HCT116 (cell line): ENCODE results near the gene TOX2. TPM values are rescaled to one million over a fixed set of nuclear protein-coding genes. Genes with fewer than 3 reads are reported as not detected.

ENCODE experiments used
- ATAC-seq: fragments of 200-7000 bp; cut with Tn5 transposase; 2 replicates; pipeline ENCODE4 v1.9.1; 2020; ENCODE audit warnings: mild to moderate bottlenecking, moderate library complexity
- BruUV-seq: library from RNA; stranded (reverse); fragments of 400-500 nt; replicated peaks from 2 replicates; lab custom pipeline; 2021; lab: Mats Ljungman, UMichigan
- CTCF ChIA-PET: fragments of 300-600 bp; sonication (Branson Sonifier 250); formaldehyde crosslinking; loops from one replicate; lab custom pipeline; 2021; ENCODE audit warnings: antibody characterized with exemption; lab: Charles Lee
- POLR2A ChIA-PET: fragments of 300-600, 350-600 bp; sonication (Branson Sonifier 250); formaldehyde crosslinking; loops from one replicate; lab custom pipeline; 2021; ENCODE audit warnings: antibody characterized with exemption; lab: Charles Lee
- RAD21 ChIA-PET, 2 experiments: fragments of 300-600 bp; sonication (Branson Sonifier 250); formaldehyde crosslinking; loops; one replicate each; lab custom pipeline; 2023; ENCODE audit warnings: low total read pairs in 2 of 2; ENCODE audit not compliant: uncharacterized antibody in 2 of 2, unreplicated experiment in 2 of 2, low non-redundant PET in 1 of 2; lab: Charles Lee
- DNase-seq: peaks from one replicate; pipeline ENCODE4 v3.0.0-alpha.2; 2010; ENCODE audit warnings: low read depth, low spot score
- H2AFZ ChIP-seq: fragments of 200-600 bp; shearing (Covaris generic), sonication (generic); 2 replicates; pipeline ENCODE4 v1.6.1; 2017; ENCODE audit warnings: low read depth, mixed run types, mixed read lengths, antibody characterized with exemption, low read length; ENCODE audit not compliant: poor library complexity, severe bottlenecking
- H3K27ac ChIP-seq: 2 replicates; pipeline ENCODE4 v1.5.1; 2012; ENCODE audit warnings: low read depth, low read length
- H3K27me3 ChIP-seq: fragments of 200-600 bp; sonication (generic); 2 replicates; pipeline ENCODE4 v1.6.1; 2016; ENCODE audit warnings: mixed run types, low read length, mixed read lengths; ENCODE audit not compliant: insufficient read depth
- H3K36me3 ChIP-seq, 2 experiments: fragments of 200-500 bp in 1 of 2; fragments of 200-600 bp in 1 of 2; sonication (Bioruptor generic) in 1 of 2; sonication (generic) in 1 of 2; 2 replicates each; pipeline versions ENCODE4 v1.5.1 to v1.6.1; 2014 to 2016; ENCODE audit warnings: low read length in 2 of 2, inconsistent platforms in 1 of 2, mixed read lengths in 1 of 2, mixed run types in 1 of 2; ENCODE audit not compliant: insufficient read depth in 2 of 2, control insufficient read depth in 1 of 2
- H3K4me1 ChIP-seq, 2 experiments: fragments of 200-600 bp in 1 of 2; sonication (generic) in 1 of 2; 2 replicates each; pipeline versions ENCODE4 v1.5.1 to v1.6.1; 2012 to 2017; ENCODE audit warnings: low read length in 2 of 2, inconsistent platforms in 1 of 2, mild to moderate bottlenecking in 1 of 2, mixed read lengths in 1 of 2, mixed run types in 1 of 2, moderate library complexity in 1 of 2; ENCODE audit not compliant: insufficient read depth in 2 of 2, control insufficient read depth in 1 of 2
- H3K4me2 ChIP-seq: fragments of 200-600 bp; sonication (generic); 2 replicates; pipeline ENCODE4 v1.6.1; 2017; ENCODE audit warnings: mixed run types, low read length, mixed read lengths
- H3K4me3 ChIP-seq, 2 experiments: fragments of 200-600 bp in 1 of 2; sonication (generic) in 1 of 2; replicated peaks in 1 of 2; 2 replicates each; pipeline ENCODE4 v1.5.1; 2011 to 2016; ENCODE audit warnings: low read length in 2 of 2, control low read depth in 1 of 2, low read depth in 1 of 2, mild to moderate bottlenecking in 1 of 2, mixed read lengths in 1 of 2, mixed run types in 1 of 2
- H3K79me2 ChIP-seq: fragments of 200-600 bp; sonication (generic); 2 replicates; pipeline ENCODE4 v1.6.1; 2017; ENCODE audit warnings: mild to moderate bottlenecking, mixed run types, low read length, moderate library complexity, mixed read lengths; ENCODE audit not compliant: insufficient read depth
- H3K9ac ChIP-seq: fragments of 200-600 bp; sonication (generic); 2 replicates; pipeline ENCODE4 v1.6.1; 2016; ENCODE audit warnings: low read length, mixed read lengths
- H3K9me2 ChIP-seq: fragments of 200-600 bp; sonication (generic), shearing (Covaris generic); 2 replicates; pipeline ENCODE4 v1.6.1; 2017; ENCODE audit warnings: mixed run types, mild to moderate bottlenecking, moderate library complexity; ENCODE audit not compliant: insufficient read depth
- H3K9me3 ChIP-seq, 2 experiments: fragments of 200-500 bp in 1 of 2; fragments of 200-600 bp in 1 of 2; sonication (Bioruptor generic) in 1 of 2; sonication (generic) in 1 of 2; 2 replicates each; pipeline ENCODE4 v1.6.1; 2014 to 2017; ENCODE audit warnings: low read length in 2 of 2, mixed read lengths in 2 of 2, inconsistent platforms in 1 of 2, low read depth in 1 of 2, mild to moderate bottlenecking in 1 of 2, mixed run types in 1 of 2, moderate library complexity in 1 of 2; ENCODE audit not compliant: control insufficient read depth in 1 of 2, insufficient read depth in 1 of 2
- H4K20me1 ChIP-seq: fragments of 200-600 bp; sonication (generic), shearing (Covaris generic); 2 replicates; pipeline ENCODE4 v1.6.1; 2017; ENCODE audit warnings: mixed run types, mild to moderate bottlenecking, moderate library complexity; ENCODE audit not compliant: insufficient read depth
- ATF3 ChIP-seq: IDR thresholded peaks from 2 replicates; pipeline ENCODE4 v1.6.1; 2012
- CBX3 ChIP-seq: IDR thresholded peaks from 2 replicates; pipeline ENCODE4 v1.6.1; 2012; ENCODE audit warnings: low read depth
- CTCF ChIP-seq, 3 experiments: fragments of 200-600 bp in 1 of 3; sonication (generic) in 1 of 3; IDR thresholded peaks in 2 of 3; conservative IDR thresholded peaks in 1 of 3; 2 replicates each; pipeline ENCODE4 v1.5.1; 2012 to 2017; ENCODE audit warnings: low read depth in 2 of 3, low read length in 2 of 3, antibody characterized with exemption in 1 of 3, borderline replicate concordance in 1 of 3, control low read depth in 1 of 3, mild to moderate bottlenecking in 1 of 3, mixed read lengths in 1 of 3, mixed run types in 1 of 3, moderate library complexity in 1 of 3; ENCODE audit not compliant: insufficient read depth in 1 of 3
- EGR1 ChIP-seq: IDR thresholded peaks from 2 replicates; pipeline ENCODE4 v1.6.1; 2012; ENCODE audit warnings: low read depth
- FOSL1 ChIP-seq: IDR thresholded peaks from 2 replicates; pipeline ENCODE4 v1.6.1; 2012; ENCODE audit warnings: low read depth
- JUND ChIP-seq: IDR thresholded peaks from 2 replicates; pipeline ENCODE4 v1.6.1; 2012
- MAX ChIP-seq: IDR thresholded peaks from 2 replicates; pipeline ENCODE4 v1.6.1; 2012
- POLR2AphosphoS5 ChIP-seq: IDR thresholded peaks from 2 replicates; pipeline ENCODE4 v1.6.1; 2011; ENCODE audit warnings: mild to moderate bottlenecking, low read depth, low read length, moderate library complexity
- SP1 ChIP-seq: IDR thresholded peaks from 2 replicates; pipeline ENCODE4 v1.6.1; 2012; ENCODE audit warnings: low read depth
- TCF7L2 ChIP-seq: IDR thresholded peaks from 2 replicates; pipeline ENCODE4 v1.7.0; 2011; ENCODE audit warnings: borderline replicate concordance, inconsistent platforms; ENCODE audit not compliant: insufficient read depth, insufficient read length; ENCODE audit errors: extremely low read depth
- YY1 ChIP-seq: IDR thresholded peaks from 2 replicates; pipeline ENCODE4 v1.6.1; 2011; ENCODE audit warnings: low read length, low read depth, moderate library complexity, mild to moderate bottlenecking; ENCODE audit not compliant: insufficient replicate concordance; ENCODE audit errors: extremely low read depth
- ZBTB33 ChIP-seq: IDR thresholded peaks from 2 replicates; pipeline ENCODE4 v1.6.1; 2011; ENCODE audit warnings: mild to moderate bottlenecking, low read length, moderate library complexity; ENCODE audit not compliant: insufficient replicate concordance; ENCODE audit errors: extremely low read depth
- ZNF274 ChIP-seq: fragments of 200-500 bp; sonication (Bioruptor generic); IDR thresholded peaks from 2 replicates; pipeline ENCODE4 v1.6.1; 2014; ENCODE audit warnings: mild to moderate bottlenecking, low read depth, low read length, inconsistent platforms
- intact Hi-C: fragments of 100-400 bp; cut with micrococcal nuclease; formaldehyde crosslinking; loops from 2 replicates; pipeline ENCODE4 v1.10.0; 2022
- total RNA-seq: library from RNA; stranded (reverse); gene quantifications from one replicate; pipeline ENCODE4 v1.2.1, GENCODE V29; 2021; ENCODE audit not compliant: unreplicated experiment

The TOX2 gene
- total RNA-seq, 1 experiment from 2014 or later = 39.6 TPM

- DNase-seq (no peak), ATAC-seq (no peak)
- POLR2A ChIA-PET = interaction anchor here (1.1 kb wide), 1 partner anchor 16 kb away, joined by 4 read pairs; no protein-coding TSS in a partner anchor
- H3K4me2 ChIP-seq = 0 out of 2 replicates have a peak overlapping the region, but pooled peaks have one; percentile 2
- no TSS peak for BruUV-seq
- H2AFZ ChIP-seq = no peak overlapping the region
- peaks cover 0 to 6% of the 10 kb centered on the region in 2 experiments; a peak in 1 of 4 replicates for H3K9me3 ChIP-seq
- RAD21 ChIA-PET = no interaction called here
- no peaks in the 10 kb centered on the region for H3K27me3 ChIP-seq
- CTCF ChIA-PET = interaction anchor here (0.8 kb wide), 1 partner anchor 24 kb away, joined by 3 read pairs; no protein-coding TSS in a partner anchor
- TF ChIP-seq JUND (no peak), POLR2AphosphoS5 (no peak), CBX3 (no peak), MAX (no peak), CTCF (IDR thresholded peaks at IDR 0.05 in 2 of 3, conservative IDR thresholded peaks at IDR 0.05 in 1 of 3; ENCODE audit: borderline replicate concordance in 1 of 3, insufficient read depth in 1 of 3, low read depth in 2 of 3, low read length in 2 of 3) (no peak), EGR1 (no peak), TCF7L2 (no peak), ZBTB33 (no peak), FOSL1 (no peak), ZNF274 (no peak), SP1 (no peak), YY1 (no peak), ATF3 (no peak)
- H3K36me3 ChIP-seq = no peaks in the 10 kb centered on the region
- H3K27ac ChIP-seq = peak overlapping the region; percentile 8; the same call in 1 of the 2 replicates
- H4K20me1 ChIP-seq = no peaks in the 10 kb centered on the region
- no peaks in the 10 kb centered on the region for H3K9me2 ChIP-seq
- peaks cover 65 to 99% of the 10 kb centered on the region in 2 experiments for H3K4me1 ChIP-seq
- no peak overlapping the region for H3K4me3 ChIP-seq
- H3K9ac ChIP-seq = peak overlapping the region; percentile 14; the same call in 1 of the 2 replicates
- peaks cover 23% of the 10 kb centered on the region; the same call in 1 of the 2 replicates for H3K79me2 ChIP-seq
- intact Hi-C loops = no loop called here
These were observed 44.6 kb downstream of the TOX2 start for GRCh38 chr20:43959079-43959919.
